Tibial artery (tissue), 4 donors: ENCODE results near the gene CTSS.
"Not testable (repeated sequence)": the region's sequence is repeated elsewhere in the genome, so short reads cannot be mapped to it uniquely, and the experiment has no call there.

Source experiments
- DNase-seq, 2 donors: peaks; one replicate each; pipeline ENCODE4 v3.0.0-alpha.2; 2019
- H3K27ac ChIP-seq, 2 donors: fragments of 200-600 bp; sonication (generic) in 1 of 2; 1 replicate in 1 of 2; 2 replicates in 1 of 2; pipeline ENCODE4 v1.5.1; 2018 to 2019; ENCODE audit warnings: mild to moderate bottlenecking in 1 of 2
- H3K27me3 ChIP-seq, 2 donors: fragments of 200-600 bp; sonication (generic) in 1 of 2; one replicate each; pipeline versions ENCODE4 v1.5.1 to v1.6.0; 2016 to 2019
- H3K36me3 ChIP-seq, 3 donors: fragments of 200-600 bp; sonication (generic) in 2 of 3; one replicate each; pipeline ENCODE4 v1.5.1; 2016 to 2019; ENCODE audit warnings: mild to moderate bottlenecking in 2 of 3
- H3K4me1 ChIP-seq, 4 donors: fragments of 200-600 bp; sonication (generic) in 2 of 4; 1 replicate in 3 of 4; 2 replicates in 1 of 4; pipeline ENCODE4 v1.5.1; 2016 to 2019
- H3K4me3 ChIP-seq, 2 donors: fragments of 200-600 bp; sonication (generic) in 1 of 2; 1 replicate in 1 of 2; 2 replicates in 1 of 2; pipeline ENCODE4 v1.5.1; 2018 to 2019; ENCODE audit warnings: mild to moderate bottlenecking in 2 of 2
- H3K9me3 ChIP-seq, 3 donors: fragments of 200-600 bp; sonication (generic) in 1 of 3; one replicate each; pipeline ENCODE4 v1.5.1; 2016 to 2019
- CTCF ChIP-seq, 2 experiments: fragments of 200-600 bp in 1 of 2; fragments of 450-650 bp in 1 of 2; IDR thresholded peaks; one replicate each; pipeline ENCODE4 v1.5.1; 2017 to 2019; ENCODE audit warnings: antibody characterized with exemption in 2 of 2, mild to moderate bottlenecking in 1 of 2, moderate library complexity in 1 of 2
- intact Hi-C: fragments of 100-400 bp; cut with DNase I; formaldehyde crosslinking; loops from one replicate; pipeline ENCODE4 v1.15.0; 2023; ENCODE audit warnings: low total_unique reads

Gene CTSS

DNA sequence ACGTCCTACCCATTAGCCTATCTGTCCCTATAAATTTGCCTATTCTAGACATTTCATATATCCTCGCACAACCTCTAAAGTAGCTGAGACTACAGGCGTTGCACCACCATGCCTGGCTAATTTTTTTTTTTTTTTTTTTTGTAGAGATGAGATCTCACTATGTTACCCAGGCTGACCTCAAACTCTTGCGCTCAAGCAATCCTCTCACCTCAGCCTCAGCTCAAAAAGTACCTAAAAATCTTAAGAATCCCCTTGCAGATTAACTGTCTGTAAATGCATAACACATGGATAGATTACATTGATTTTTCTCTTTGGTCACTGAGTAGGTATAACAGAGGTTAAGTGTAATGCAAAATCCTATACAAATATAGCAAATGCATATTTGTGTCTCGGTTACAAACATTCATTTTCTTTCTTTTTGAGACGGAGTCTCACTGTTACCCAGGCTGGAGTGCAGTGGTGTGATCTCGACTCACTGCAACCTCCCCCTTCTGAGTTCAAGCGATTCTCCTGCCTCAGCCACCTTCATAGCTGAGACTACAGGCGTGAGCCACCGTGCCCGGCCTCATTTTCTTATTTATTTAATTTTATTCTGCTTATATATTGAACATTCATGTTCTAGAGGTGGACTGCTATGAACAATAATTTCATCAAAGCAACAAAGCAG, 47.2 kb downstream of the CTSS start:
- Histone ChIP-seq H3K4me1 (no peaks in the 10 kb centered on the region), H3K9me3 (no peaks in the 10 kb centered on the region), H3K27me3 (no peaks in the 10 kb centered on the region), H3K27ac (no peak overlapping the region), H3K36me3 (no peaks in the 10 kb centered on the region), H3K4me3 (no peak overlapping the region)
- TF ChIP-seq CTCF (IDR thresholded peaks at IDR 0.05): no peak
- no peak for DNase-seq
- intact Hi-C loops: no loop called here

- H3K4me3 ChIP-seq, H3K36me3 ChIP-seq, H3K27ac ChIP-seq, intact Hi-C loops, H3K27me3 ChIP-seq, H3K9me3 ChIP-seq, DNase-seq, H3K4me1 ChIP-seq: not testable (repeated sequence)
Measured at GRCh38 chr1:150709031-150709430, 56.5 kb downstream of the CTSS start.

DNA sequence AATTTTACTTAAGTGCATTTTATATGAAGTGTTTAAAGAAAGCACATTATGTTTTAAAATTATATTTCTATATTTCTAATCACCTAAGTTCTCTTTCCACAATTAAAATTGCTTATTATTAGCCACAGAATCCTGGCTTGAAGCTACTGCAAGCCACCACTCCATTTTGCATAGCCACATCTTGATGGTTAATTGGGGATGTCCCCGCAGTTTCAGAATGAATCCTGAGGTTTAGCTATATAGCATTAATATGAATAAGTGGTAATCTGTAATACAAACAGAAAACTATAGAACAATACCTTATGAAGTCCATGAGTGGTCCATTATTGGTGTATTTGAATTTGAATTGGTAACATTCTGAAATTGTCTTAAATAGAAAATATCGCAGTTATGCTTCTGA, 57.0 kb downstream of the CTSS start:
- Histone ChIP-seq H3K27me3 (no peaks in the 10 kb centered on the region), H3K4me3 (no peak overlapping the region), H3K9me3 (no peaks in the 10 kb centered on the region), H3K4me1 (no peaks in the 10 kb centered on the region), H3K27ac (no peak overlapping the region), H3K36me3 (no peaks in the 10 kb centered on the region)
- no peak for TF ChIP-seq CTCF (IDR thresholded peaks at IDR 0.05)
- intact Hi-C loops: no loop called here
- DNase-seq: no peak

DNA sequence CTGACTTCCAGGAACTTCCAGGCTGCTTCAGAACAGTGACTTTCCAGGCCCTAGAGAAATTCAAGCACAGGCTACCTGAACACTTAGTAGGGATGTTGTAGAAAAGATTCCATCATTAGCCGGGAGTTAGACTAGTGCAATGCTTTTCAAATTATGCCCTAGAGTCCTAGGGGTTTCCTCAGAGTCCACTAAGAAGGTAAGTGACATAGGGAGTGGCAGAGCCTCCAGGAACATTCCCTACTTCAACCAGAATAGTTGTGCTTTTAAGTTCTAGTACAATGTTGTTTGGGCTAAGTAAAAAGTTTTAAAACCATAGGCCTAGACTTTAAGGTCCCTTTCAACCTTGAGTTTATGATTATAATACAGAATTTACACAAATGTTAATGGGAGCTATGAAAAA, 59.5 kb downstream of the CTSS start:
- no peaks in the 10 kb centered on the region for H3K27me3 ChIP-seq
- no peak for DNase-seq
- H3K9me3 ChIP-seq: no peaks in the 10 kb centered on the region
- H3K4me1 ChIP-seq: no peaks in the 10 kb centered on the region
- H3K27ac ChIP-seq: no peak overlapping the region
- no peaks in the 10 kb centered on the region for H3K36me3 ChIP-seq
- no peak overlapping the region for H3K4me3 ChIP-seq
- no peak for TF ChIP-seq CTCF (IDR thresholded peaks at IDR 0.05)
- intact Hi-C loops: no loop called here

DNA sequence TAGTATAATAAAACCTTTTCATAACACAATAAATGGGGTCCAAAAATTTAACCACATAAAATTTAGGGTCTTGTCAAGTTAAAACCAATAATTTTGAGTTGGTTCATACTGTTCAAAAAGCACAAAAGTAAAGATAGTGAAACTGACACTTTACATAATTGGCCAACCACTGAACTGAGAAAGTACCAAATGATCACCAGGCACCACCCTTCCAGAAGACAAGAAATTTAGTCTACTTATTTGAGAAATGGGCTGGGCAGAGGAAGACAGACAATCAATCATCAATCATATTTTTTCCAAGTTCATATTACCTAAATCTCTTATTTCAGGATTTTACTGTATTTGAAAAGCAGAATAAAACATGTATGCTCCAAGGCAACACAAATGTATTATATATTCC, 62.2 kb downstream of the CTSS start:
- Histone ChIP-seq H3K27me3 (no peaks in the 10 kb centered on the region), H3K36me3 (no peaks in the 10 kb centered on the region), H3K4me3 (no peak overlapping the region), H3K9me3 (no peaks in the 10 kb centered on the region), H3K4me1 (no peaks in the 10 kb centered on the region), H3K27ac (no peak overlapping the region)
- intact Hi-C loops: no loop called here
- no peak for TF ChIP-seq CTCF (IDR thresholded peaks at IDR 0.05)
- DNase-seq: no peak

- Histone ChIP-seq H3K36me3 (peaks cover 16 to 25% (median 21%) of the 10 kb centered on the region in 3 donors), H3K9me3 (no peaks in the 10 kb centered on the region), H3K27me3 (no peaks in the 10 kb centered on the region), H3K27ac (peak within 1 kb of the TSS; percentile 76 to 80), H3K4me3 (peak within 1 kb of the TSS; percentile 70 to 72), H3K4me1 (peaks cover 0 to 17% (median 9%) of the 10 kb centered on the region in 4 donors)
- DNase-seq: peak; percentile 96 to 98
- peak in 1 of 2 experiments; percentile 7 for TF ChIP-seq CTCF (IDR thresholded peaks at IDR 0.05)
- intact Hi-C loops: no loop called here
Measured at GRCh38 chr1:150696995-150697927, 68.3 kb downstream of the CTSS start, which contains the start of gene GOLPH3L. GOLPH3L (minus strand) TSS chr1:150697154; CDS start chr1:150694838, 2,316 bp downstream.
